HUES64 (cell line): ENCODE results near the gene SDK1.

ENCODE experiments used
- H3K27ac ChIP-seq: 2 replicates; pipeline ENCODE4 v1.7.0; 2013; ENCODE audit warnings: low read depth, low read length, inconsistent platforms
- H3K27me3 ChIP-seq: 2 replicates; pipeline ENCODE4 v1.6.1; 2013; ENCODE audit warnings: mild to moderate bottlenecking, low read length; ENCODE audit not compliant: insufficient read depth
- H3K36me3 ChIP-seq: 2 replicates; pipeline ENCODE4 v1.6.1; 2013; ENCODE audit warnings: mild to moderate bottlenecking, low read length; ENCODE audit not compliant: insufficient read depth
- H3K4me1 ChIP-seq: 2 replicates; pipeline ENCODE4 v1.6.1; 2013; ENCODE audit warnings: mild to moderate bottlenecking, low read length, moderate library complexity; ENCODE audit not compliant: insufficient read depth
- H3K4me3 ChIP-seq: 2 replicates; pipeline ENCODE4 v1.5.1; 2013; ENCODE audit warnings: mild to moderate bottlenecking, low read length, moderate library complexity
- H3K9ac ChIP-seq: 2 replicates; pipeline ENCODE4 v1.6.1; 2013; ENCODE audit warnings: mild to moderate bottlenecking, low read depth, low read length
- H3K9me3 ChIP-seq: 2 replicates; pipeline ENCODE4 v1.6.1; 2013; ENCODE audit warnings: low read depth, low read length; ENCODE audit not compliant: insufficient read depth
- WGBS: fragments of 150-250, 120-280 bp; methylation state at CpG from one replicate; pipeline ENCODE4 v1.1.7; 2013; ENCODE audit warnings: missing lambda C conversion rate; 5-methylcytosine and 5-hydroxymethylcytosine counted together

SDK1 gene

DNA sequence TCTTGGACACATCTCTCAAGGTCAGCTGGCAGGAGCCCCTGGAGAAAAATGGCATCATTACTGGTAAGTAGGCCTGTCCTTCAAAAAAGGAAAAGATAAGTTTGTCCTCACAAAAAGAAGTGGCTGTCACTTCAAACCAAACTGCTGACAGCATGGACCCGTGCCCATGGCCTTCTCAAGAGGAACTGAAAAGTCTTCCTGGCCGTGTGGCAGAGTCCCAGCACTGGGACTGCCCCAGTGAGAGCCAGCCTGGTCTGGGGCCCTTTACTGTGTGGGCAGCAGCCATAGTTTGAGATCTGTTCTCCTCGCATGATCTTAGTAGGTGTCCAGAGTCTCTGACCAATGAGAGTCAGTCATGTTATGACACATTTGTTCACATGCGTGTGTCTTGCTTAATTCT is 766.8 kb downstream of the SDK1 start:
- Histone ChIP-seq H3K9ac (no peak overlapping the region), H3K27ac (no peak overlapping the region), H3K36me3 (no peaks in the 10 kb centered on the region), H3K27me3 (no peaks in the 10 kb centered on the region), H3K9me3 (no peaks in the 10 kb centered on the region), H3K4me3 (no peak overlapping the region), H3K4me1 (no peaks in the 10 kb centered on the region; the same call in 1 of the 2 replicates)
- WGBS = 92% methylated on average over 4 of the region's 4 CpGs

DNA sequence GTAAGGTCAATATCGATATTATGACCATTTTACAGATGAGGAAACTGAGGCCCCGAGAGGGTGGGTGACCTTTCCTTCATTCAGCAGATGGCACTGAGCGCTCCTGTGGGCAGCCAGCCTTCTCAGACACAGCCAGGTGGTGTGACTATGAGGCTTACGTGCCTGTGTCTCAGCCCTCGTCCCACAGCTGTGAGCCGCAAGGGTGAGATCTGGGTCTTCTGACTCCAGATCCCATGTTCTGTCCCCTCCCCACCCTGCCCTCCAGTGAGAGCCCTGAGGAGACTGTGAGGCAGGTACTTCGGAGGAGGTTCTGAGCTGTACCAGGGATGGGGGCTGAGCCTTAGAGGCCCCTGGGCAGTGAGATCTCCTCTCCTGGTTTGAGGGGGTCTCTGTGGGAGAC is 767.2 kb downstream of the SDK1 start:
- no peak overlapping the region for H3K9ac ChIP-seq
- H3K4me3 ChIP-seq = no peak overlapping the region
- no peaks in the 10 kb centered on the region; the same call in 1 of the 2 replicates for H3K4me1 ChIP-seq
- 99% methylated on average over 7 of the region's 7 CpGs for WGBS
- H3K27ac ChIP-seq = no peak overlapping the region
- H3K9me3 ChIP-seq = no peaks in the 10 kb centered on the region
- no peaks in the 10 kb centered on the region for H3K36me3 ChIP-seq
- H3K27me3 ChIP-seq = no peaks in the 10 kb centered on the region

DNA sequence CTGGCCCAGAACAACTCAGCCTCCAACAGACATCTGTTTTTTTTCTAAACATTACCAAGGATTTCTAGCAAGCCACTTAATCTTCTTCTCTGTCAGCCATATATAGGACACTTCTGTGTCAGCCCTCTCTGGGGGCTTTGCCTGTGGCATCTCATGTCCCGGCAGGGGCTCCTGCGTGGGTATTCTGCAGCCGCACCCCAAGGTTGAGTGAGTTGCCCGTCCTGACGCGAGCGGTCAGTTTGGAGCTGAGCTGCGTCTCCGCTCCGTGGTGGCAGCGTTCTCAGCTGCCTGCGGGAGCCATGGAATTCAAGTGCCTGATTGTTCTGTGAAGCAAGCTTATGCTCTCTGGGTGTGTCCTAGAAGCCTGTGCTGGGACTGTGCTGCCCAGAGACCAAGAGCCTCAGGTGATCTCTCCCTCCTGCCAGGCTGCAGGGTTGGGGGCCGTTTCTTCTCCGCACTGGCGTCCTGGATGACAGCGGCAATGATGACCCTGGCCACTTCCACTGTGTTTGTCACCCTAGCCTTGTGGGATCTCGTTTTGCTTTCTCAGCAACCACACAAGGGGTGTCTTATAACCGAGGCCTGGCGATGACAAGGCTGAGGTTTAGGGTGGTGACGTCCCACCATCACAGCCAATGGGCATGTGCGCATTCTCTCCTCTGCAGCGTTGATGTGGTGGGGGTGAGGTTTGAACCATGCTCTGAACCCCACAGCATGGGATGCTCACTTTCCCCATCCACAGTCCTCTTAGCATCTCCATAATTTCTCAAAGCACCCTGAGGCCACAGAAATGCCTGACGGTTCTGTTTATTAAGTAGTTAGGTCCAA is 768.4 kb downstream of the SDK1 start:
- Histone ChIP-seq H3K4me1 (no peaks in the 10 kb centered on the region; the same call in 1 of the 2 replicates), H3K9ac (no peak overlapping the region), H3K9me3 (no peaks in the 10 kb centered on the region), H3K4me3 (no peak overlapping the region), H3K36me3 (no peaks in the 10 kb centered on the region), H3K27ac (no peak overlapping the region), H3K27me3 (no peaks in the 10 kb centered on the region)
- WGBS = 94% methylated on average over 22 of the region's 23 CpGs

DNA sequence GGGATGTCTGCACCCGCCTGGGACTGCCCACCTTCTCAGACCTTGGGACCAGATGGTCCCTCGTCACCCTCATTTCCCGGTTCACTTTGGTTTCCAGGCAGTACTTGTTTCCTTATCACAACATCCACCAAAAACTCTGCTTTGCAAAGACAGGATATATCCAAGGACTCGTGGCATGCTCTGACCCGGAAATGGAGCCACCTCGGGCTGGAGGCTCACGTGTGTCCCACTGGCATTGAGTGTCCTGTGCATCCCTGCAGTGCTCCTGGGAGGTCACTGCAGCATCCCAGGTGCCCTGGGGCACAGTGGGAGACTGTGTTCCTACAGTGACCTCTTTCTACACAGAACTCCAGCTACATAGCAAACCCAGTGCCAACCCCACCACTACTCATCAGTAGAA is 769.2 kb downstream of the SDK1 start:
- H3K4me3 ChIP-seq = no peak overlapping the region
- H3K4me1 ChIP-seq = no peaks in the 10 kb centered on the region; the same call in 1 of the 2 replicates
- H3K27ac ChIP-seq = no peak overlapping the region
- H3K27me3 ChIP-seq = no peaks in the 10 kb centered on the region
- no peaks in the 10 kb centered on the region for H3K9me3 ChIP-seq
- H3K9ac ChIP-seq = no peak overlapping the region
- no peaks in the 10 kb centered on the region for H3K36me3 ChIP-seq
- 95% methylated on average over 7 of the region's 7 CpGs for WGBS

DNA sequence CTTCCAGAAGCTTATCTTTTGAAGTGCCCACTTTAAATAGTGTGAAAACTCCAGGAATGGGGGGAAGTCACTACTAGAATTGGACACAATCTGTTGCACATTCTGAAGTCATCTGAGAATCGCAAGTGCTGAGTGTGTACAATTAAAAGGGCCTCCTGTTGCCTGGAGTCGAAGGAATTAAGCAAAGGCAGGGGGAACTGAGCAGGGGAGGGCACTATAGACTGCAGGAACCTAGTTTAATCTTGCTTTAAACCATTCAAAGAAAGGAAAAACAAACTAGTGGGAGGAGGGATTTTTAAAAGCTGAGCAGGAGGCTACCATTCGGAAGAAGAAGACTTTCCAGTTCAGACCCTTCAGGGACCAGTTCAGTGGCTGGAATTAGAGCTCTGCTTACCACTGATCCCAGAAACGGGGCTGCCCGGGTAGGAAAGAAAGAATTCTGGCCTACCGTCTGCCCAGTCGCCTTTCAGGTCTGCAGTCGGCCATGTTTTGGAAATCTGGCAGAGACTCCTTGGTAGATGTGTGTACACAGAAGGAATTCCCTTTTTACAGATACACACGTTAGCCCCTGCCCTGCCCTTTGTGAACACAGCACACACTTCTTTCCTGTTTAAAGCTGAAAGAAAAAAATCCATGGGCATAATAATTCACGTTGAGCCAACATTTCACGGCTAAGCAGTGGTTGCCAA is 770.5 kb downstream of the SDK1 start:
- Histone ChIP-seq H3K27ac (no peak overlapping the region), H3K27me3 (no peaks in the 10 kb centered on the region), H3K9ac (no peak overlapping the region), H3K4me3 (no peak overlapping the region), H3K4me1 (no peaks in the 10 kb centered on the region; the same call in 1 of the 2 replicates), H3K9me3 (no peaks in the 10 kb centered on the region), H3K36me3 (no peaks in the 10 kb centered on the region)
- 89% methylated on average over 11 of the region's 11 CpGs for WGBS

DNA sequence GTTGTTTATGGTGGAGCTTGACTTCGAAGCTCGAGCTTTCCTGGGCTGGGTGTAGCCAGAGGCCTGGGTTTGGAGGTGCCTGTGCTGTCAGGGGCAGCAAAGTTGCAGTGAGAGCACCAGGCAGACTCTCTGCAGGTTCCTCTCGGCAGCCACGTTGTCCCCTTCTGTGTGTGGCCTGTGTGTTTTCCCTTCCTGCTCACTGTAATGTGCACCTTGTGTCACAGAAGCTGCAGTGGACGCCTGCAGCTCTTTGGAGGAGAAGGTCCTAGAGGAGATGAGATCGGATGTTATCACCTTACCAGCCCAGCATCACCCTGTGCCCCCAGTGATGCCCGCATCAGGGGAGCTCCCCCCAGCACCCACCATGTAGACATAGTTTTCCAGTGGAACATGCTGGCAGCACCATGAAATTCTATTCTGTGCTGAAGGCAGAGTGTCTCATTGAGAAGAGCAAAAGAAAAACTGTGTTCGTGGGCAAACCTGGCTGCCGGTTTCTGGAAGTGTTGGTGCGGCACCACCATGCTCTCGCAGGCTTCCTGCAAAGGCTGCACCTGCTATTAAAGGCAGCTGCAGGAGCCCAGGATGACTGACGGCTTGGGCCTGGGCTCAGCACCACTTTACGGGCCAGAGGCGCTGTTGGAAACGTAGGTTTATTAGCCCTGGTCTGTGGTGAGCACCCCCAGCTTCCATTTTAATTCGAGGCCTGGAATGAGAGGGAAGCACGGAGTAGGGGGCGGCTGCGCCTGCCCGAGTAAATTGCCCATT is 771.3 kb downstream of the SDK1 start:
- Histone ChIP-seq H3K4me1 (no peaks in the 10 kb centered on the region), H3K9ac (no peak overlapping the region), H3K27ac (no peak overlapping the region), H3K27me3 (no peaks in the 10 kb centered on the region), H3K9me3 (no peaks in the 10 kb centered on the region), H3K4me3 (no peak overlapping the region), H3K36me3 (no peaks in the 10 kb centered on the region)
- WGBS = 95% methylated on average over 20 of the region's 20 CpGs

DNA sequence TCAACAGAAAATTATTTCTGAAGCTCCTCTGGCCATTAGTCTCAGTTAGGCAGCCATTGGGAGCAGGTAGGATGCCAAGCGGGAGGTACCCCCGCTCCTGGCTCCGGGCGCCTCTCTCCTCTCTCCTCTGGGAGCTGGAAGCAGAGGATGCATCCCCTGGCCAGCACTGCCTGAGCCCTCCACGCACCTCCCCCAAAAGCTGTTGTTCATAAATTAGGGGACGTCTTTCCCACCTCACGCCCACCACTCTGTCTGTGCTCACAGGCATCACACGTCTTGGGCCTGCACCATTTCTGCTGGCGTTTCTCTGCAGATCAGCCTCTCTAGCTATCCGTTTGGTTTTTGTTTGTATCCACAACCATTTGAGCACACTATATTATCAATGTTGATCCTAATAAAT is 772.0 kb downstream of the SDK1 start:
- no peak overlapping the region for H3K9ac ChIP-seq
- H3K27me3 ChIP-seq = no peaks in the 10 kb centered on the region
- H3K27ac ChIP-seq = no peak overlapping the region
- 93% methylated on average over 10 of the region's 10 CpGs for WGBS
- no peak overlapping the region for H3K4me3 ChIP-seq
- no peaks in the 10 kb centered on the region for H3K36me3 ChIP-seq
- H3K4me1 ChIP-seq = no peaks in the 10 kb centered on the region
- H3K9me3 ChIP-seq = no peaks in the 10 kb centered on the region

DNA sequence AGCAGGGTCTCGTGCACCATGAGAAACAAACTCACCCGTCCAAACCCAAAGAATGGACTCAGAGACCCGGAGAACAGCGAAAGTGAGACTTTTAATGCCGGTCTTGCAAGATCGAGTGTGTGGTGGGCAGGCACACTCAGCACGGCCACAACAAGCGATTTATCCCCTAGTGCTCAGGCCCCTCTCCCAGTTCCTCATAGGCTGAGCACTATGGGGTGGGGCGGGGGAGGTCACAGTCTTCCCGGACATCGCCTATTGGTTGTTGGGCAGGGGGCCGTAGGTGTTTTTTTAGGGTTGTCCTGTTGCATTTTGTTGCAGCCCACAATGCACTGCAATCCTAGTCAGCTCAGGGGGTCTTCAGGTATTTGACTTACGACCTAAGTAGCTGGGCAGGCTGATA is 772.7 kb downstream of the SDK1 start:
- H3K9me3 ChIP-seq = no peaks in the 10 kb centered on the region
- no peak overlapping the region for H3K4me3 ChIP-seq
- no peaks in the 10 kb centered on the region for H3K4me1 ChIP-seq
- WGBS = 88% methylated on average over 13 of the region's 13 CpGs
- H3K27ac ChIP-seq = no peak overlapping the region
- no peaks in the 10 kb centered on the region for H3K27me3 ChIP-seq
- no peaks in the 10 kb centered on the region for H3K36me3 ChIP-seq
- H3K9ac ChIP-seq = no peak overlapping the region

DNA sequence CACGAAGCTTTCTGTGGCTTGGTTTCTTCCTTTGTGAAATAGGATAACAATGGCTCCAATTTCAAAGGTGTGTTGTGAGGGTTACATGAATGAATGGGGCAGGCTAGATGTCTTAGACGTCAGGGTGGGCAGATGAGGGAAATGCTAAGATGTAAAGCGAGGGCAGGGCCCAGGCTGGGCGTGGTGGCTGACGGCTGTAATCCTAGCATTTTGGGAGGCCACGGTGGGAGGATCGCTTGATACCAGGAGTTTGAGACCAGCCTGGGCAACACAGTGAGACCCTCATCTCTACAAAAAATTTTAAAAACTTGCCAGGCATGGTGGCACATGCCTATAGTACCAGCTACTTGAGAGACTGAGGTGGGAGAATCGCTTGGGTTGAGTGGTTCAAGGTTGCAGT is 773.4 kb downstream of the SDK1 start:
- Histone ChIP-seq H3K4me3 (no peak overlapping the region), H3K27ac (no peak overlapping the region), H3K4me1 (no peaks in the 10 kb centered on the region), H3K36me3 (no peaks in the 10 kb centered on the region), H3K27me3 (no peaks in the 10 kb centered on the region), H3K9me3 (no peaks in the 10 kb centered on the region), H3K9ac (no peak overlapping the region)
- 92% methylated on average over 8 of the region's 8 CpGs for whole genome bisulfite sequencing

DNA sequence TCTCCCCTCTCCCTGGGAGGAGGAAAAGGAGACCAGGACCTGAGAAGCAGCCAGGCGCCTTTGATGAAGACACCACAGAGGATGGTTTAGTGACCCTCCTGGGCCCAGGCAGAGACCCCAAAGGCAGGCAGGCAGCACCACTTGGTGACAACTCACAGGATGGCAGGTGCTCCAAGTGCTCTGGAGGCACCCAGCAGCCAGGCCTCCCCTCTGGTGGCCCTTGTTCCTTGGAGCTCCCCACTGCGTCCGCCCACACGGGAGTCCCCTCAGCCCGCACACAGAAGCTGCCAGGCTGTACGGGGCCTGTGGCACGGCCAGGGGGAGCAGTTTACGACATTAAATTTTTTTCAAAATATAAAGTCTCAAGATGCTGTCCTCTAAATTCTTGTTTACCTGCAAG is 773.9 kb downstream of the SDK1 start:
- no peaks in the 10 kb centered on the region for H3K27me3 ChIP-seq
- no peak overlapping the region for H3K4me3 ChIP-seq
- WGBS = 93% methylated on average over 8 of the region's 8 CpGs
- no peaks in the 10 kb centered on the region for H3K4me1 ChIP-seq
- H3K27ac ChIP-seq = no peak overlapping the region
- H3K9me3 ChIP-seq = no peaks in the 10 kb centered on the region
- no peaks in the 10 kb centered on the region for H3K36me3 ChIP-seq
- no peak overlapping the region for H3K9ac ChIP-seq

DNA sequence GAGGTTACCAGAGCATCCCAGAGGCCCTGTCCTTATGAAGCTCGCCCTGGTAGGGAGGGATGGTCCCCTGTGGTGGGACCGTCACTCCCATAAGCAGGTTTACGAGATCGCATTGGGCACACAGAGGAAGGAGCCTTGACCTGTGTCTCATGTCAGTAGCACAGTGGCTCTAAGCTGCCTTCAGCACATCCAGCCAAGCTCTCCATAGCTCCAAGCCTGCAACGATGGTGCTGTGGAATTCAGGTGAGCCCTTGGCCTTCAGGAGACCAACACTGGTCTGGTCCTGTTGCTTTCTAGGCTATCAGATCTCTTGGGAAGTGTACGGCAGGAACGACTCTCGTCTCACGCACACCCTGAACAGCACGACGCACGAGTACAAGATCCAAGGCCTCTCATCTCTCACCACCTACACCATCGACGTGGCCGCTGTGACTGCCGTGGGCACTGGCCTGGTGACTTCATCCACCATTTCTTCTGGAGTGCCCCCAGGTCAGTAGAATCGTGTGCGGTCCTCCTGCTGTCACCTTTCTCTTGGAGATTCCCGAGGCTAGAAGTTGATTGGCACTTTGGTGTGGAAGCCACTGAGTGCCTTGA is 775.7 kb downstream of the SDK1 start:
- no peaks in the 10 kb centered on the region for H3K27me3 ChIP-seq
- no peak overlapping the region for H3K27ac ChIP-seq
- no peak overlapping the region for H3K4me3 ChIP-seq
- H3K4me1 ChIP-seq = no peaks in the 10 kb centered on the region
- 92% methylated on average over 19 of the region's 19 CpGs for WGBS
- H3K9me3 ChIP-seq = no peaks in the 10 kb centered on the region
- H3K36me3 ChIP-seq = no peaks in the 10 kb centered on the region
- H3K9ac ChIP-seq = no peak overlapping the region
